GM23338 (cell line): ENCODE data around the gene DAPK1. TPM values are rescaled to one million over a fixed set of nuclear protein-coding genes. Genes with fewer than 3 reads are reported as not detected.

Experiments used
- ATAC-seq: fragments of 200-7000 bp; cut with Tn5 transposase; 3 replicates; pipeline ENCODE4 v1.9.1; 2020
- DNase-seq: peaks from one replicate; pipeline ENCODE4 v3.0.0-alpha.2; 2015; ENCODE audit warnings: low spot score
- H2AFZ ChIP-seq: fragments of 200-600 bp; sonication (generic); 2 replicates; pipeline ENCODE4 v1.8.0; 2016; ENCODE audit warnings: antibody characterized with exemption, mild to moderate bottlenecking, moderate library complexity
- H3F3A ChIP-seq: fragments of 200-600 bp; sonication (generic); replicated peaks from 2 replicates; pipeline ENCODE4 v1.8.0; 2017; ENCODE audit warnings: antibody characterized with exemption, mixed run types, low read depth
- H3K27ac ChIP-seq: fragments of 200-600 bp; sonication (generic); 2 replicates; pipeline ENCODE4 v1.6.1; 2016; ENCODE audit warnings: low read depth
- H3K27me3 ChIP-seq: fragments of 200-600 bp; sonication (generic); 2 replicates; pipeline ENCODE4 v1.8.0; 2016; ENCODE audit warnings: mild to moderate bottlenecking, mixed run types, moderate library complexity; ENCODE audit not compliant: insufficient read depth
- H3K36me3 ChIP-seq: fragments of 200-600 bp; sonication (generic); 2 replicates; pipeline ENCODE4 v1.8.0; 2016; ENCODE audit warnings: mild to moderate bottlenecking; ENCODE audit not compliant: insufficient read depth
- H3K4me1 ChIP-seq: fragments of 200-600 bp; sonication (generic); 2 replicates; pipeline ENCODE4 v1.8.0; 2016; ENCODE audit warnings: mild to moderate bottlenecking, moderate library complexity; ENCODE audit not compliant: insufficient read depth
- H3K4me2 ChIP-seq: fragments of 200-600 bp; sonication (generic); 2 replicates; pipeline ENCODE4 v1.7.1; 2017; ENCODE audit warnings: mixed run types
- H3K4me3 ChIP-seq: fragments of 200-600 bp; sonication (generic); 2 replicates; pipeline ENCODE4 v1.6.1; 2016; ENCODE audit warnings: mixed run types
- H3K79me2 ChIP-seq: fragments of 200-600 bp; sonication (generic); replicated peaks from 2 replicates; pipeline ENCODE4 v1.8.0; 2017; ENCODE audit warnings: mild to moderate bottlenecking; ENCODE audit not compliant: insufficient read depth
- H3K9me2 ChIP-seq: fragments of 200-600 bp; sonication (generic); 2 replicates; pipeline ENCODE4 v1.8.0; 2017; ENCODE audit not compliant: insufficient read depth
- H4K20me1 ChIP-seq: fragments of 200-600 bp; sonication (generic); replicated peaks from 2 replicates; pipeline ENCODE4 v1.8.0; 2017; ENCODE audit warnings: mild to moderate bottlenecking; ENCODE audit not compliant: insufficient read depth
- H3K27ac Mint-ChIP-seq: 2 replicates; pipeline ENCODE4 v1.8.0; 2020; ENCODE audit warnings: inconsistent platforms, mild to moderate bottlenecking, moderate library complexity, mixed read lengths
- H3K27me3 Mint-ChIP-seq: 3 replicates; pipeline ENCODE4 v1.8.0; 2022; ENCODE audit warnings: low read depth, mild to moderate bottlenecking, moderate library complexity, mixed read lengths, inconsistent platforms; ENCODE audit not compliant: insufficient read depth, poor library complexity
- H3K36me3 Mint-ChIP-seq: 3 replicates; pipeline ENCODE4 v1.8.0; 2021; ENCODE audit warnings: low read depth, mild to moderate bottlenecking, inconsistent platforms, moderate library complexity, mixed read lengths
- H3K4me1 Mint-ChIP-seq: 3 replicates; pipeline ENCODE4 v1.8.0; 2020; ENCODE audit warnings: mild to moderate bottlenecking, inconsistent platforms, mixed read lengths
- H3K4me3 Mint-ChIP-seq: 3 replicates; pipeline ENCODE4 v1.8.0; 2021; ENCODE audit warnings: moderate library complexity, mild to moderate bottlenecking, inconsistent platforms, mixed read lengths
- H3K9me3 Mint-ChIP-seq: 3 replicates; pipeline ENCODE4 v1.8.0; 2020; ENCODE audit warnings: moderate library complexity, mild to moderate bottlenecking, inconsistent platforms, mixed read lengths
- CREB1 ChIP-seq: fragments of 250-450 bp; sonication (Bioruptor Pico); IDR thresholded peaks from 2 replicates; pipeline ENCODE4 v1.5.0; 2020; ENCODE audit warnings: low read depth, mild to moderate bottlenecking, moderate library complexity
- CTCF ChIP-seq, 2 experiments: fragments of 200-600 bp in 1 of 2; sonication (generic) in 1 of 2; conservative IDR thresholded peaks; 2 replicates each; pipeline versions ENCODE4 v1.5.1 to v1.6.1; 2016 to 2017; ENCODE audit warnings: antibody characterized with exemption in 2 of 2, low read depth in 2 of 2, mild to moderate bottlenecking in 2 of 2, moderate library complexity in 1 of 2
- ETS1 ChIP-seq: IDR thresholded peaks from 2 replicates; pipeline ENCODE4 v1.6.1; 2016; ENCODE audit warnings: antibody characterized with exemption
- EZH2 ChIP-seq: fragments of 200-600 bp; sonication (generic); IDR thresholded peaks from one replicate; pipeline ENCODE4 v1.8.0; 2017; ENCODE audit warnings: antibody characterized with exemption, mild to moderate bottlenecking, low read depth; ENCODE audit not compliant: unreplicated experiment
- EZH2phosphoT487 ChIP-seq: fragments of 200-600 bp; sonication (generic); IDR thresholded peaks from one replicate; pipeline ENCODE4 v1.8.1; 2018; ENCODE audit warnings: antibody characterized with exemption; ENCODE audit not compliant: unreplicated experiment
- JUNB ChIP-seq: IDR thresholded peaks from one replicate; pipeline ENCODE4 v1.6.1; 2016; ENCODE audit warnings: antibody characterized with exemption; ENCODE audit not compliant: unreplicated experiment
- POLR2AphosphoS5 ChIP-seq: IDR thresholded peaks from 2 replicates; pipeline ENCODE4 v1.6.1; 2016; ENCODE audit warnings: antibody characterized with exemption, low read depth
- STAT1 ChIP-seq: IDR thresholded peaks from one replicate; pipeline ENCODE4 v1.6.1; 2016; ENCODE audit warnings: antibody characterized with exemption; ENCODE audit not compliant: unreplicated experiment
- ZNF114 ChIP-seq: fragments of 250-450 bp; sonication (Bioruptor Pico); IDR thresholded peaks from 2 replicates; pipeline ENCODE4 v1.5.0; 2020; ENCODE audit warnings: mild to moderate bottlenecking, moderate library complexity
- ZNF331 ChIP-seq: fragments of 250-450 bp; sonication (Bioruptor Pico); IDR thresholded peaks from 2 replicates; pipeline ENCODE4 v1.5.0; 2020; ENCODE audit warnings: low read depth, mild to moderate bottlenecking, moderate library complexity
- ZNF462 ChIP-seq: fragments of 250-450 bp; sonication (Bioruptor Pico); IDR thresholded peaks from 2 replicates; pipeline ENCODE4 v1.5.0; 2020; ENCODE audit warnings: mild to moderate bottlenecking, moderate library complexity
- polyA plus RNA-seq: library from polyadenylated mRNA; unstranded; fragments of >200 nt; fragmentation: Nextera tagmentation; extraction: Ambion mirVana; gene quantifications from 2 replicates; pipeline ENCODE4 v1.2.1, GENCODE V29; 2016
- total RNA-seq: library from RNA; depleted of rRNA; stranded (reverse); fragments of >200 nt; shearing (Covaris generic); gene quantifications from 2 replicates; pipeline ENCODE4 v1.2.3, GENCODE V29; 2014

Gene DAPK1
- total and polyA plus RNA-seq, 2 experiments from 2014 or later, result 37.0 to 134 TPM

DNA sequence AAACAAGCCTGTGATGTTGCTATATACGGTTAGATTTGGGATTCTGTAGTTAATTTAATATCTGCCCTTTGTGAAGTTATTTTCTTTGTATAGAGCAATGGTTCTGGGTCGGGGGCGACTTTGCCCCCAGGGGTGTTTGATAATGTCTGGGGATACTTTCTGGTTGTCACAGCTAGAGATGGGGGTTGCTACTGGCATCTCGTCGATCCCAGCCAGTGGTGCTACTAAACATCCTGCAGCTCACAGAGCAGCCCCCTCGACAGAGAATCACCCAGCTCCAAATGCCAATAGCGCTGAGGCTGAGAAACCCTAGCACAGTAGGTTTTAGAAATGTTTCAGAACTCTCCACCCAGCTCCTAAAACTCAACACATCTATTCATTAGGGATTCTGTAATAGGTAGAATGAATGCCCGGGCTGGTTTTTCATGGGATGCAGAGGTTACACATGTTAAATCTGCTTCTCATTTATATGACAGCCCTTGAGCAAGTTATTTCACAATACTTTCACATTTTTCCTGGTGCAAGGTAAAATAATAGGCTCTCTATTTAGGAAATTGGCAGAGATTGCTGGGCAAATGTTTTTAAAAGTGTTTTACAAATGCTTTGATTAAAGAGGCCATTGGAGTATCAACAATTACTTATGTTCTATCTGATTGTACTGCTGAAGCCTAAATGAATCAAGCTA, 153.1 kb downstream of the DAPK1 start:
- ATAC-seq (no peak), DNase-seq (no peak)
- TF ChIP-seq CREB1 (CRISPR knock-in tag) (no peak), ETS1 (no peak), POLR2AphosphoS5 (no peak), CTCF (conservative IDR thresholded peaks at IDR 0.05; ENCODE audit: low read depth in 2 of 2) (no peak), STAT1 (no peak)
- Mint-ChIP-seq H3K4me3 (no peak overlapping the region), H3K9me3 (no peaks in the 10 kb centered on the region), H3K36me3 (peaks cover 82% of the 10 kb centered on the region), H3K27ac (no peak overlapping the region), H3K27me3 (peaks cover 5% of the 10 kb centered on the region), H3K4me1 (peaks cover 2% of the 10 kb centered on the region; the same call in 2 of the 3 replicates)
- no peak overlapping the region for H3K4me3 ChIP-seq
- no peak overlapping the region for H3K27ac ChIP-seq
- no peaks in the 10 kb centered on the region for H3K27me3 ChIP-seq
- H2AFZ ChIP-seq, result no peak overlapping the region
- H3K4me2 ChIP-seq, result no peak overlapping the region
- H3K9me2 ChIP-seq, result no peaks in the 10 kb centered on the region
- no peaks in the 10 kb centered on the region for H3K79me2 ChIP-seq
- no peaks in the 10 kb centered on the region for H3K4me1 ChIP-seq
- H3F3A ChIP-seq, result no peaks in the 10 kb centered on the region
- H3K36me3 ChIP-seq, result peaks cover 50% of the 10 kb centered on the region
- peaks cover 4% of the 10 kb centered on the region for H4K20me1 ChIP-seq

DNA sequence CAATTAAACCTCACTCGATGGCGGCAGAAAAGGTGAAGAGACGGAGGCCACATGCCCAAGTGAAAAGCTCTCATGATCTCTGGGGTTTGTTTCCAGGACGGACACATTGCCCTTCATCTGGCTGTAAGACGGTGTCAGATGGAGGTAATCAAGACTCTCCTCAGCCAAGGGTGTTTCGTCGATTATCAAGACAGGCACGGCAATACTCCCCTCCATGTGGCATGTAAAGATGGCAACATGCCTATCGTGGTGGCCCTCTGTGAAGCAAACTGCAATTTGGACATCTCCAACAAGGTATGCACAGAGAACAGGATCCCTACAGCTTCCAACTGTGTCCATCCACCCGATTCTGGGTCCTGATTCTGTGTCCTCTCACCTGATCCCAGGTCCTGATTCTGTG, 153.8 kb downstream of the DAPK1 start:
- Histone ChIP-seq H3K79me2 (no peaks in the 10 kb centered on the region), H3F3A (no peaks in the 10 kb centered on the region), H3K4me3 (no peak overlapping the region), H2AFZ (no peak overlapping the region), H3K27ac (no peak overlapping the region), H3K4me2 (no peak overlapping the region), H4K20me1 (peaks cover 4% of the 10 kb centered on the region), H3K9me2 (no peaks in the 10 kb centered on the region), H3K36me3 (peaks cover 45% of the 10 kb centered on the region), H3K27me3 (no peaks in the 10 kb centered on the region), H3K4me1 (no peaks in the 10 kb centered on the region)
- H3K36me3 Mint-ChIP-seq, result peaks cover 82% of the 10 kb centered on the region
- H3K27ac Mint-ChIP-seq, result no peak overlapping the region
- DNase-seq, result no peak
- ATAC-seq, result no peak
- peaks cover 7% of the 10 kb centered on the region for H3K4me1 Mint-ChIP-seq
- H3K27me3 Mint-ChIP-seq, result peaks cover 5% of the 10 kb centered on the region
- no peaks in the 10 kb centered on the region for H3K9me3 Mint-ChIP-seq
- H3K4me3 Mint-ChIP-seq, result no peak overlapping the region
- TF ChIP-seq ZNF114, result no peak
- no peak for TF ChIP-seq ZNF462 (CRISPR knock-in tag)
- TF ChIP-seq ZNF331, result no peak
- TF ChIP-seq ETS1, result no peak
- no peak for TF ChIP-seq JUNB
- no peak for TF ChIP-seq EZH2
- TF ChIP-seq EZH2phosphoT487, result no peak
